Fibroblast of skin of abdomen (primary cell): ENCODE measurements around the gene CHL1.

Experiments
- DNase-seq: peaks from one replicate; pipeline ENCODE4 v3.0.0-alpha.2; 2013

The CHL1 gene

GRCh38 chr3:414063-414462, 217.5 kb downstream of the CHL1 start:
- DNase-seq: peak; percentile 1

- no peak for DNase-seq
Observed at GRCh38 chr3:418239-418929, 221.8 kb downstream of the CHL1 start.

- no peak for DNase-seq
Observed at GRCh38 chr3:420584-420983, 224.0 kb downstream of the CHL1 start.

GRCh38 chr3:425079-425478, 228.5 kb downstream of the CHL1 start:
- peak; percentile 0 for DNase-seq

- no peak for DNase-seq
Observed at GRCh38 chr3:426072-426471, 229.5 kb downstream of the CHL1 start.

- no peak for DNase-seq
Observed at GRCh38 chr3:427128-427527, 230.6 kb downstream of the CHL1 start.

- no peak for DNase-seq
Observed at GRCh38 chr3:430186-430585, 233.6 kb downstream of the CHL1 start.

GRCh38 chr3:435161-435560, 238.6 kb downstream of the CHL1 start:
- DNase-seq: no peak

- no peak for DNase-seq
Observed at GRCh38 chr3:436053-436452, 239.5 kb downstream of the CHL1 start.

- no peak for DNase-seq
Observed at GRCh38 chr3:440826-441225, 244.3 kb downstream of the CHL1 start.

GRCh38 chr3:445960-446359, 249.4 kb downstream of the CHL1 start:
- DNase-seq: no peak

- DNase-seq: no peak
Observed at GRCh38 chr3:447671-448070, 251.1 kb downstream of the CHL1 start.

GRCh38 chr3:449711-450110, 253.1 kb downstream of the CHL1 start:
- no peak for DNase-seq

- no peak for DNase-seq
Observed at GRCh38 chr3:452221-452620, 255.7 kb downstream of the CHL1 start.

GRCh38 chr3:453106-453505, 256.5 kb downstream of the CHL1 start:
- no peak for DNase-seq

- DNase-seq: no peak
Observed at GRCh38 chr3:454986-455385, 258.4 kb downstream of the CHL1 start.

GRCh38 chr3:458124-458523, 261.6 kb downstream of the CHL1 start:
- DNase-seq: no peak

- no peak for DNase-seq
Observed at GRCh38 chr3:458653-459310, 262.2 kb downstream of the CHL1 start.
